ENCODE data around the gene UBTF.

The UBTF gene

GRCh38 chr17:44183024-44183423, 36.5 kb downstream of the UBTF start:
- DNase-seq (ENCODE audit: low read depth in 2 of 2): no peak
- TF ChIP-seq CTCF (IDR thresholded peaks at IDR 0.05; ENCODE audit: low read depth, low read length): no peak
- no peak overlapping the region for H3K4me3 ChIP-seq (replicated peaks in 1 of 2; ENCODE audit: low read depth in 2 of 2, low read length in 2 of 2)

GRCh38 chr17:44178133-44178532, 41.3 kb downstream of the UBTF start:
- TF ChIP-seq CTCF (IDR thresholded peaks at IDR 0.05; ENCODE audit: low read depth, low read length): no peak
- DNase-seq (ENCODE audit: low read depth in 2 of 2): no peak
- no peak overlapping the region for H3K4me3 ChIP-seq (replicated peaks in 1 of 2; ENCODE audit: low read depth in 2 of 2, low read length in 2 of 2)

- no peak for DNase-seq (ENCODE audit: low read depth in 2 of 2)
- no peak for TF ChIP-seq CTCF (IDR thresholded peaks at IDR 0.05; ENCODE audit: low read depth, low read length)
These were observed 41.8 kb downstream of the UBTF start for GRCh38 chr17:44177640-44178039.

GRCh38 chr17:44176671-44177501, 42.6 kb downstream of the UBTF start:
- DNase-seq (ENCODE audit: low read depth in 2 of 2): no peak
- TF ChIP-seq CTCF (IDR thresholded peaks at IDR 0.05; ENCODE audit: low read depth, low read length): no peak
- no peak overlapping the region for H3K4me3 ChIP-seq (replicated peaks in 1 of 2; ENCODE audit: low read depth in 2 of 2, low read length in 2 of 2)

More at GRCh38 chr17:44177640-44178039, 41.8 kb downstream of the UBTF start:
- H3K4me3 ChIP-seq (replicated peaks in 1 of 2; ENCODE audit: low read depth in 2 of 2, low read length in 2 of 2): no peak overlapping the region

GRCh38 chr17:44176257-44176656, 43.2 kb downstream of the UBTF start:
- peak in 1 of 2 donors; percentile 25 for DNase-seq (ENCODE audit: low read depth in 2 of 2)
- no peak for TF ChIP-seq CTCF (IDR thresholded peaks at IDR 0.05; ENCODE audit: low read depth, low read length)
- no peak overlapping the region for H3K4me3 ChIP-seq (replicated peaks in 1 of 2; ENCODE audit: low read depth in 2 of 2, low read length in 2 of 2)

GRCh38 chr17:44174427-44174826, 45.0 kb downstream of the UBTF start:
- TF ChIP-seq CTCF (IDR thresholded peaks at IDR 0.05; ENCODE audit: low read depth, low read length): no peak
- no peak for DNase-seq (ENCODE audit: low read depth in 2 of 2)
- H3K4me3 ChIP-seq (replicated peaks in 1 of 2; ENCODE audit: low read depth in 2 of 2, low read length in 2 of 2): no peak overlapping the region

Measured in cardiac fibroblast (primary cell).